Suprapubic skin (tissue), 4 donors: Measurements from ENCODE around the gene PPP1R3D. TPM values are rescaled to one million over a fixed set of nuclear protein-coding genes. Genes with fewer than 3 reads are reported as not detected.

Source experiments
- DNase-seq, 2 donors: peaks; one replicate each; pipeline ENCODE4 v3.0.0-alpha.2; 2019; ENCODE audit warnings: low spot score in 2 of 2
- H3K27ac ChIP-seq: fragments of 200-600 bp; sonication (generic); one replicate; pipeline ENCODE4 v1.5.1; 2019
- H3K27me3 ChIP-seq: fragments of 200-600 bp; sonication (generic); one replicate; pipeline ENCODE4 v1.5.1; 2019
- H3K36me3 ChIP-seq: fragments of 200-600 bp; sonication (generic); one replicate; pipeline ENCODE4 v1.5.1; 2019
- H3K4me1 ChIP-seq: fragments of 200-600 bp; sonication (generic); one replicate; pipeline ENCODE4 v1.5.1; 2019
- H3K4me3 ChIP-seq: fragments of 200-600 bp; sonication (generic); one replicate; pipeline ENCODE4 v1.5.1; 2019; ENCODE audit warnings: mild to moderate bottlenecking
- H3K9me3 ChIP-seq: fragments of 200-600 bp; sonication (generic); one replicate; pipeline ENCODE4 v1.5.1; 2019
- CTCF ChIP-seq, 2 donors: fragments of 200-600 bp in 1 of 2; fragments of 450-650 bp in 1 of 2; sonication (generic) in 1 of 2; IDR thresholded peaks; one replicate each; pipeline ENCODE4 v1.5.1; 2016 to 2019; ENCODE audit warnings: antibody characterized with exemption in 2 of 2, mild to moderate bottlenecking in 1 of 2, moderate library complexity in 1 of 2
- EP300 ChIP-seq: sonication (generic); formaldehyde crosslinking; IDR thresholded peaks from one replicate; pipeline ENCODE4 v1.6.1; 2017; ENCODE audit warnings: antibody characterized with exemption
- POLR2A ChIP-seq, 2 donors: fragments of 450-650 bp; IDR thresholded peaks; one replicate each; pipeline ENCODE4 v1.6.1; 2017; ENCODE audit warnings: antibody characterized with exemption in 2 of 2, mild to moderate bottlenecking in 2 of 2, moderate library complexity in 2 of 2
- POLR2AphosphoS5 ChIP-seq, 3 donors: sonication (generic); formaldehyde crosslinking; IDR thresholded peaks; one replicate each; pipeline ENCODE4 v1.6.1; 2017; ENCODE audit warnings: antibody characterized with exemption in 3 of 3
- WGBS: methylation state at CpG from one replicate; pipeline ENCODE4 v1.1.5; 2018; 5-methylcytosine and 5-hydroxymethylcytosine counted together
- total RNA-seq, 4 donors: library from RNA; depleted of rRNA; stranded (reverse); fragments of >200 nt; gene quantifications; one replicate each; pipeline ENCODE4 v1.1.0, GENCODE V29; 2016

PPP1R3D gene
- total RNA-seq, 4 donors from 2014 or later, result 7.3 to 16.9 (median 12.8) TPM

GRCh38 chr20:59923514-59923913 lies 16.6 kb downstream of the PPP1R3D start:
- Histone ChIP-seq H3K27me3 (no peaks in the 10 kb centered on the region), H3K4me1 (no peaks in the 10 kb centered on the region), H3K4me3 (no peak overlapping the region), H3K27ac (no peak overlapping the region), H3K9me3 (no peaks in the 10 kb centered on the region), H3K36me3 (no peaks in the 10 kb centered on the region)
- TF ChIP-seq EP300 (no peak), CTCF (IDR thresholded peaks at IDR 0.05) (no peak)
- no peak for DNase-seq
- 91% methylated on average over 1 of the region's 1 CpG for WGBS

GRCh38 chr20:59920944-59921343 lies 19.2 kb downstream of the PPP1R3D start:
- TF ChIP-seq CTCF (IDR thresholded peaks at IDR 0.05), result no peak
- TF ChIP-seq POLR2A (IDR thresholded peaks at IDR 0.05), result no peak
- no peak for TF ChIP-seq POLR2AphosphoS5 (IDR thresholded peaks at IDR 0.05)
- TF ChIP-seq EP300, result no peak

GRCh38 chr20:59912609-59913008 lies 27.5 kb downstream of the PPP1R3D start:
- 73% methylated on average over 4 of the region's 4 CpGs for WGBS
- H3K27ac ChIP-seq, result no peak overlapping the region
- H3K4me1 ChIP-seq, result no peaks in the 10 kb centered on the region
- H3K27me3 ChIP-seq, result no peaks in the 10 kb centered on the region
- no peaks in the 10 kb centered on the region for H3K9me3 ChIP-seq
- DNase-seq, result no peak
- H3K4me3 ChIP-seq, result no peak overlapping the region
- no peaks in the 10 kb centered on the region for H3K36me3 ChIP-seq
- TF ChIP-seq EP300, result no peak
- TF ChIP-seq POLR2AphosphoS5 (IDR thresholded peaks at IDR 0.05), result no peak
- TF ChIP-seq CTCF (IDR thresholded peaks at IDR 0.05), result no peak
- no peak for TF ChIP-seq POLR2A (IDR thresholded peaks at IDR 0.05)

More at GRCh38 chr20:59920944-59921343, 19.2 kb downstream of the PPP1R3D start:
- Histone ChIP-seq H3K27me3 (no peaks in the 10 kb centered on the region), H3K9me3 (no peaks in the 10 kb centered on the region), H3K27ac (no peak overlapping the region), H3K4me3 (no peak overlapping the region), H3K36me3 (no peaks in the 10 kb centered on the region), H3K4me1 (no peaks in the 10 kb centered on the region)
- DNase-seq, result no peak

- H3K36me3 ChIP-seq, result no peaks in the 10 kb centered on the region
- TF ChIP-seq CTCF (IDR thresholded peaks at IDR 0.05) (no peak), POLR2A (IDR thresholded peaks at IDR 0.05) (no peak), POLR2AphosphoS5 (IDR thresholded peaks at IDR 0.05) (no peak), EP300 (no peak)
- DNase-seq, result no peak
- WGBS, result 75% methylated on average over 2 of the region's 2 CpGs
- no peaks in the 10 kb centered on the region for H3K9me3 ChIP-seq
- no peaks in the 10 kb centered on the region for H3K4me1 ChIP-seq
- H3K27ac ChIP-seq, result no peak overlapping the region
- no peak overlapping the region for H3K4me3 ChIP-seq
- no peaks in the 10 kb centered on the region for H3K27me3 ChIP-seq
Observed at GRCh38 chr20:59911041-59911440, 29.1 kb downstream of the PPP1R3D start.

- Histone ChIP-seq H3K4me3 (no peak overlapping the region), H3K27ac (no peak overlapping the region), H3K4me1 (no peaks in the 10 kb centered on the region), H3K9me3 (no peaks in the 10 kb centered on the region), H3K36me3 (no peaks in the 10 kb centered on the region), H3K27me3 (no peaks in the 10 kb centered on the region)
- WGBS, result 85% methylated on average over 5 of the region's 5 CpGs
- TF ChIP-seq CTCF (IDR thresholded peaks at IDR 0.05) (no peak), EP300 (no peak), POLR2A (IDR thresholded peaks at IDR 0.05) (no peak), POLR2AphosphoS5 (IDR thresholded peaks at IDR 0.05) (no peak)
- DNase-seq, result no peak
Observed at GRCh38 chr20:59908855-59909254, 31.2 kb downstream of the PPP1R3D start.
